Stimulated activated CD4-positive, alpha-beta T cell treated with anti-CD3 and anti-CD28 coated beads, TNF-alpha, amount 100 ng/mL, for 24 hours (primary cell): ENCODE results near the gene TPH2.

ENCODE experiments used
- DNase-seq, 3 experiments: peaks; one replicate each; pipeline ENCODE4 v3.0.0-alpha.2; 2020; ENCODE audit warnings: low read depth in 3 of 3

Gene TPH2

GRCh38 chr12:71938728-71939385, at the start of gene TPH2:
Gene TPH2 (plus strand): TSS chr12:71938845. CDS start chr12:71938987, 142 bp downstream.
- peak in 2 of 3 experiments; percentile 3 to 41 for DNase-seq

DNA sequence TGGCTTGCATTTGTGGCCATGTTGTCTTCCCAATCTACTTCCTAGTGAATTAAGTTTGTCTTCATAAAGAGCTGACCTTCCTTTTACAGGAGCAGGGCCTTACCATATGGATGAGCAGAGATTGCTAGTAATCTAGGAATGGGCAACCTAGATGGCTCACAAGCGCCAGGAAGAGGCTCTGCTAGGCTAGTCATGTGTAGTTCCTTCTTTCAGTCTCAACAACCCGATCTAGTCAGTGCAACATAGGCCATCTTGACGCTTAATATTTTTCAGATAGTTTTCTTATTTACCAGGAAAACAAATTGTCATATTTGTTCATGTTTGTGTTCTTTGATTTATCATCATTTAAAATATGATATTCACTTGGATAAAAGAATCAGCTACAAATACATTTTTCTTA, 48.2 kb upstream of the TPH2 start:
- no peak for DNase-seq

GRCh38 chr12:71892059-71892458, 46.6 kb upstream of the TPH2 start:
- DNase-seq, result no peak

- no peak for DNase-seq
Observed at GRCh38 chr12:71896205-71896882, 42.3 kb upstream of the TPH2 start.

DNA sequence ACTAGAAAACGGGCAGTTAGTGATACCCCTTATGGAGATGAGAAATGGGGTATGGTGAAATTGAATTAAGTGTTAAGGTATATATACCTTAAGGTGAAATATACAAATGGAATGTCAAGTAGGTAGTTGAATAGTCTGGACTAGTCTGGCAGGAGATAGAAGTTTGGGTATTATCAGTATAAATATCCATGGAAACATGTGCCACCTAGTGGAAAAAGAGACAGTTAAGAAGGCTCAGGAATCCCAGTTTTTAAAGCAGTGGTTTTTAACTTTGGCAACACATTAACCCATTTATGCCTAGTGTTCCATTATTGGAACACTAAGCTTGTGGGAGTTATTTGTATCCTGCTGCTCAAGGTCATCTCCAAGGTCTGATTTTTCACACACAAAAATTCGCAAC, 38.6 kb upstream of the TPH2 start:
- no peak for DNase-seq

DNA sequence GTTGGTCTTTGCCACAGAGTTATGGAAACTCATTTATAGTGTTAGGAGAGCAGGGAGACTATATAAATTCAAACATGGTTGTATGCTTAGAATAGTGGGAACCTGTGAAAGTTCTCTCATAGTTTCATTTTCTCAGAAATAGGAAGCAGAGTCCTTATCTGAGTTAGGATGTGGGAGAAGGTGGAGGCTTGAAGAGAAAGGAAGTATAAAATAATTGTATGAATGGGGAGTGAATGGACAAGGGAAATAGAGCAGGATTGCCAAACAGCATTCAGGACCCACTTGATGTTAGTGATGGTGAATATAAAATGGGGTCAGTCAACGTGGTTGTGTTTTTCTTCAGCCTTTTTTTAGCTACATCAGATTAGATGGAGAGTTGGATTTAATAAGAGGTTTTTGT, 34.0 kb upstream of the TPH2 start:
- DNase-seq, result no peak

GRCh38 chr12:71935594-71935993, 3.1 kb upstream of the TPH2 start:
- no peak for DNase-seq

DNA sequence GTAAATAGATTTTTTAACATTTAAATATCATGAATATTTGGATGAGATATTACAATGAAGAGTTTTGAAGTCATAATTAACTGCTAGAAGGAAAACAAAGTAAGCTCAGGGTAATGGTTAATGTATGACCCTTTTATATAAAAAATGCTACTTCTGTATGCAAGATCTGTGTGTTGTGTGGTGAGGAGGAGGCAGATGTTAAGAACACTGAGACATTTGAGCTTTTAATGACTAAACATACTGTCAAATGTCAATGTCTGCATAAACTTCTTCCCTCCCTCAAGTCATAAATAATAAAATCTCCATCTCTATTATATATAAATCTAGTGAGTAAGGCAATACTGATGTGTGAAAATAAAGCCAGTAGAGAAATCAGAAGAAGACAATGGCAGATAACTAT, 1.4 kb downstream of the TPH2 start:
- DNase-seq, result no peak

DNA sequence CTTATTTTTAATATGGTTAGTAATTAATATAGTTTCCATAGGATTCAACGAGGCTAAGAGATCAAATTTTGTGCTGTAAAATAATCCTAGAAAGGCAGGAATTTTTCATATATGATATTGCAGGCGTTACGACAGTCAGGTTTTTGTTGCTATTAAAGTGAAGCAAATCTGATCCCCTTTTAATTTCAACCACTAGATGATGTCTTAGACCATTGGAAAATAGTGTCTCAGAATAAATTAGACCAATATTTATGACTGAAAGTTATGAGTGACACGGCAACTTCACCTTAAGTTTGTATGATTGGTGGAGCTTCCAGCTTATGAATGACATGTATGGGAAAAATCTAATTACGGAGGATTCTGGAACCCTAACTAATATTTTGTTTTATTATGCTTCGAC, 2.5 kb downstream of the TPH2 start:
- no peak for DNase-seq

DNA sequence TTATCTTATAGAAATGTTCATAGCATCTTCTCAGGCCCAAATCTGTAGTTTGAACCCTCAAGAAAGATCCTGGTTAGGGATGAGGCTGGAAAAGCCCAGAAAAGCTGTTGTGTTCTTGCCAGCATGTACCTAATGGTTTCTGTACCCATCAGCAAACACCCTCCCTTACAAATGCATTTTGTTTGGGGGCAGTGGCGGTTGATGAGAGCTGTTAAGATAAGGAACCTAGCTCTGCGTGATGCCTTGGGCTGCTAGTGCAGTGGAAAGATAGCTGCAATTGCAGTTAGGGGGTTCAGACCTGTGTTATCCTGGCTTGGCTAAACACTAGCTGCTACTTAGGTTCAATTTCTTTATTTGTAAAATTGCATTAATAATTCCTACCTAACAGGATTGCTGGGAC, 3.6 kb downstream of the TPH2 start:
- DNase-seq, result no peak

DNA sequence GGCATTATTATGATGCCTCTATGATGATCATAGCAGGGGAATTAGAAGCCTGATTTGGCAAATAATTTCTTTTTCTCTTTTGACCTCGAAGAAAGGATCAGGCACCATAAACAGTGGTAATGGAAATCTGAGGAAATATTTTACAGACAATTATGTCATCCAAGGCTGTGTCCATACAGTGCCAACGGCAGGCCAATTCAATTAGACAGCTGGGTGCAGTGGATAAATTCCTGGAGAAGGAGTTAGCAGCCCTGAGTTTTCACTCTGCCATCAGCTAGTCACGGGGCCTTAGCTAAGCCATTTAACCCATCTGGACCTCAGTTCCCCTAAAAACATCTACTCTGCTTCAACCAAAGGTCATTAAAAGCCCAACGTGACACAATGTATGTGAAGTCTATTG, 4.1 kb downstream of the TPH2 start:
- no peak for DNase-seq

GRCh38 chr12:71945121-71945520, 6.5 kb downstream of the TPH2 start:
- no peak for DNase-seq

GRCh38 chr12:71945883-71946282, 7.2 kb downstream of the TPH2 start:
- DNase-seq, result no peak

DNA sequence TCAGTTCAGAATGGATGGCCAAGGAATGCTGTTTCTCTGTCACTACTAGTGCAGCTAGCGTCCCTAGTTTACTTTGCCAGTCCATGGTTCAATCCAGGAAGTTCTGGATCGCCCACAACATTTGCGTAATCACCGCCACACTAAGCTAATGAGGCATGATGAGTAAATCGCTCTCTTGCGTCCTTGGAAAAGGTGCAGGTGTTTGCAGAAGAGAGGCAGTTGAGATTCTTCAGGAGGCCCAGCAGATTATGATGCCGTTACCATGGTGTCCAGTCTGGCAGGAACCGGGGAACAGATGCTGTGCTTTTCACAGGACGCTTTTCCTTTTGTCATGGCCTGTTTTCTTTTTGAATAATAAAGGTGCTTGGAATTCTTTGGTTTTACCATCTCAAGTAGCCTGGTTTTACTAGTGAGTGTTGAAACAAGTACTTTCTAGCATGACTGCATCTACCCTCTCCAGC, 9.0 kb downstream of the TPH2 start:
- no peak for DNase-seq

GRCh38 chr12:71948390-71948789, 9.7 kb downstream of the TPH2 start:
- DNase-seq, result no peak

DNA sequence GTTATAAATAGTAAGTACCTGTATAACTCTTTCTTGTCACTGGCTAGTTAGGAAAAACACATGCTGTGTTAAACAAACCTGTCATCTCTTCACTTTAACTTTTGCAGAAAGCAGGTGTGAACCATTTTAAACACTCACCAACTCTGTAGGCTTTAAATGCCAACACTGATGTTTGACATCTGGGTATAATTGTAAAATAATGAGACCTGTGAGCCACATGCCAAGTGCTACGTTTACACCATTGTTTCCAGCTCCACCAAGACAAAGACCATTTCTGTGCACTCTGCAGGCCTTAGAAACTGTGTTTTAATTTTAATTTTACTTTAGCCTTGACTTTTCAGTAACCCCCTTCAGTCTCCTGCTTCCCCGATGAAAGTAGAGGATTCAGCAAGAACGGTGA, 11.0 kb downstream of the TPH2 start:
- no peak for DNase-seq

- no peak for DNase-seq
Observed at GRCh38 chr12:71950404-71950803, 11.8 kb downstream of the TPH2 start.

DNA sequence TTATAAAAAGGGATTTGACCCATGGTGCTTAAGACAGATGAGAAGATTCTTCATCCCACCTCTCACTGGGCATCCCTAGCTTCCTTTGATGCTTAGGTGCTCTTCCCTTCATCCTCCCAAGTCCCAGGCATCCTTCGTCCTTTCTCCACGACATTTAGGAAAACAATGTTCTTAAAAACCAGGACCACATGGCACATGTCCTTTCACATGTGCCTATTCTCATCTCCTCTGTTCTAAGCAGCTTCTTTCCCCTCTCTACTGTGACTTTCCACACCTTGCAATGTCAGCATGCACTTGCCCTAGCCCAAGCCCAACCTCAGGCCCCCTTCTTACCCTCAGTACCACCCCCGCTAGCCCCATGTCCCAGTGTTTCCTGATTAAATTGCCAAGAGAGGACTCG, 12.2 kb downstream of the TPH2 start:
- DNase-seq, result no peak

- no peak for DNase-seq
Observed at GRCh38 chr12:71954083-71954778, 15.6 kb downstream of the TPH2 start.

DNA sequence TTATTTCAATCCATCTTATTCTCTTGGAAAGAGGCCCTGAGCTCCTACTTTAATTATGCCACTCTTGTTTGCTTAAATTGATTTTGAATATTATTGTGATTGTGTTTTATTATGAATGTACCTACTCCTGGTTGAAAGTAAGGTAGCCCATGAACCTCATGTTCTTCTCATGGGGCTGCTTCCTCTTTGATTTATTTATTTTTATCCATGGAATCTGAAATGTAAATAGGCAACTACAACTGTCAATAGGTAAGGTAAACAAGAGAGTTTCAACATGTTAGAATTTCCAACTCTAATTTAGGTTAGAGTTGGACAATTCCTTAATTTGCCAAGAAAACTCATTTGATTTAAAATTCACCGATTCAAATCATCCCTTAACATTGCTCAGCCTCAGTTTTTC, 16.2 kb downstream of the TPH2 start:
- DNase-seq, result no peak

DNA sequence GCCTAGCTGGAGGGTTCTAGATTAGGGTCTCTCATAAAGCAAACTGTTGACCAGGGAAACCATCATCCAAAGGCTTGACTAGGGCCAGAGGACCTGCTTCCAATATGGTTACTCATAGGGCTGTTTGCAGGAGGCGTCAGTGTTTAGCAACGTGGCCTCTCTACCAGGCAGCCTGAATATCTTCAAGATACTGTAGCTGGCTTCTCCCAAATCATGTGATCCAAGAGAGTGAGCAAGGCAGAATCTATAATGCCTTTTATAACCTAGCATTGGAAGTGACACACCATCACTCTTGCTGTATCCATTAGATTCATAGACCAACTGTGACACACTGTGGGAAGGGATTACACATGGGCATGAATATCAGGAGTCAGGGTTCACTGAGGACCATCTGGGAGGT, 17.3 kb downstream of the TPH2 start:
- DNase-seq, result no peak

DNA sequence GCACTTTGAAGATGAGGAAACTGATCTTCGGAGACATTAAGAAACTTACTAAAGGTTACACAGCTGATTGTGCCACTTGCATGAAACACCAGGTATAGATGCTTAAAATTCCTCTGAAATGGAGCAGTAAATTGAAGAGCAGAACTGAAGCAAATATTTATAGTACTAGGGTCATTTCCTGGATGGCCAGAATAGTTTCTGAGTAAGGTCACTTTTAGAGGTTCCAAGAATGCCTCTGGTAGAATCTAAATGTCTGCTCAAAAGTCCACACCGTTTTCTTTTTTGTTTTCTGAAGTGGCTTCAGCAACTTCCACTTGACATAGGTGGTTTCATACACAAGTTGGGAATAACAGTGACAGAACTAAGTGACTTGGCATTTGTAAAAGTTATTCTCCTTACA, 19.4 kb downstream of the TPH2 start:
- no peak for DNase-seq

DNA sequence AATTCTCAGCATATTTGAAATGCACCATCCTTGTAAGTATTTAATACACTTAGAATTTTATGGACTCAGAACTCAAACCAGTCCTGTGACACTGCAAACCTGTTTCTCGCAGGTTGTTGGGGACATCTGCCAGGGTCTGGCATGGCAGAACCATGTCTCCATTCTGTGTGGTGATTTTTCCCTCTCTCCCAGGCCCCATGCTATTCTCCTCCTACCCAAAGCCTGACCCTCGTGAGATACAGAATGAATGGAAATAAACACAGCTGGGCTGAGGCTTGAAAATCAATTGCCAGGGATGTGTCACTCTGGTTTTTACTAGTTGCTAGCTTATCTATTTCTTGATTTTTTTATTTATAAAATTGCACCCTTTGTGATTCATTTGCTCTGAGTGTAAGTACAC, 19.8 kb downstream of the TPH2 start:
- DNase-seq, result no peak
